Measurements from ENCODE around the gene LCLAT1.

DNA sequence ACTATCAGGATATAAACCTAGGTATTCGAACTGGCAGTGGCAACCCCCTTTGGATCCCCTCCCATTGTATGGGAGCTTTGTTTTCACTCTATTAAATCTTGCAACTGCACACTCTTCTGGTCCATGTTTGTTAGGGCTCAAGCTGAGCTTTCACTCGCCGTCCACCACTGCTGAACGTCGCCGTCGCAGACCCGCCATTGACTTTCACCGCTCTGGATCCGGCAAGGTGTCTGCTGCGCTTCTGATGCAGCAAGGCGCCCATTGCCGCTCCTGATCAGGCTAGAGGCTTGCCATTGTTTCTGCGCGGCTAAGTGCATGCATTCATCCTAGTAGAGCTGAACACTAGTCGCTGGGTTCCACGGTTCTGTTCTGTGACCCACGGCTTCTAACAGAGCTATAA, 69.1 kb downstream of the LCLAT1 start:
- TF ChIP-seq RAD21 (IDR thresholded peaks at IDR 0.05; ENCODE audit: low read length) (no peak), CTCF (IDR thresholded peaks at IDR 0.05) (no peak), MAX (IDR thresholded peaks at IDR 0.05; ENCODE audit: low read depth) (no peak), PBX3 (IDR thresholded peaks at IDR 0.05) (no peak), SIN3A (IDR thresholded peaks at IDR 0.05; ENCODE audit: borderline replicate concordance, low read depth, low read length) (no peak), JUND (IDR thresholded peaks at IDR 0.05) (no peak)
- TF ChIP-seq, protein P1, sequence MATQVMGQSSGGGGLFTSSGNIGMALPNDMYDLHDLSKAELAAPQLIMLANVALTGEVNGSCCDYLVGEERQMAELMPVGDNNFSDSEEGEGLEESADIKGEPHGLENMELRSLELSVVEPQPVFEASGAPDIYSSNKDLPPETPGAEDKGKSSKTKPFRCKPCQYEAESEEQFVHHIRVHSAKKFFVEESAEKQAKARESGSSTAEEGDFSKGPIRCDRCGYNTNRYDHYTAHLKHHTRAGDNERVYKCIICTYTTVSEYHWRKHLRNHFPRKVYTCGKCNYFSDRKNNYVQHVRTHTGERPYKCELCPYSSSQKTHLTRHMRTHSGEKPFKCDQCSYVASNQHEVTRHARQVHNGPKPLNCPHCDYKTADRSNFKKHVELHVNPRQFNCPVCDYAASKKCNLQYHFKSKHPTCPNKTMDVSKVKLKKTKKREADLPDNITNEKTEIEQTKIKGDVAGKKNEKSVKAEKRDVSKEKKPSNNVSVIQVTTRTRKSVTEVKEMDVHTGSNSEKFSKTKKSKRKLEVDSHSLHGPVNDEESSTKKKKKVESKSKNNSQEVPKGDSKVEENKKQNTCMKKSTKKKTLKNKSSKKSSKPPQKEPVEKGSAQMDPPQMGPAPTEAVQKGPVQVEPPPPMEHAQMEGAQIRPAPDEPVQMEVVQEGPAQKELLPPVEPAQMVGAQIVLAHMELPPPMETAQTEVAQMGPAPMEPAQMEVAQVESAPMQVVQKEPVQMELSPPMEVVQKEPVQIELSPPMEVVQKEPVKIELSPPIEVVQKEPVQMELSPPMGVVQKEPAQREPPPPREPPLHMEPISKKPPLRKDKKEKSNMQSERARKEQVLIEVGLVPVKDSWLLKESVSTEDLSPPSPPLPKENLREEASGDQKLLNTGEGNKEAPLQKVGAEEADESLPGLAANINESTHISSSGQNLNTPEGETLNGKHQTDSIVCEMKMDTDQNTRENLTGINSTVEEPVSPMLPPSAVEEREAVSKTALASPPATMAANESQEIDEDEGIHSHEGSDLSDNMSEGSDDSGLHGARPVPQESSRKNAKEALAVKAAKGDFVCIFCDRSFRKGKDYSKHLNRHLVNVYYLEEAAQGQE (IDR thresholded peaks at IDR 0.05; ENCODE audit: low read depth, low read length): no peak
